Aorta (tissue), 4 donors: ENCODE results near the gene DNAJB8. TPM values are rescaled to one million over a fixed set of nuclear protein-coding genes. Genes with fewer than 3 reads are reported as not detected.

Experiments
- polyA plus RNA-seq, 2 donors: library from polyadenylated mRNA; stranded (reverse); fragments of 200-250 nt; gene quantifications; one replicate each; pipeline ENCODE4 v1.2.3, GENCODE V29; 2013
- total RNA-seq, 2 donors: library from RNA; stranded (reverse); fragmentation: NEBNext Ultra II Directional; extraction: Animal tissue kit (Norgen Biotek cat#: 25700); gene quantifications; one replicate each; pipeline ENCODE4 v1.2.1, GENCODE V29; 2021
- donor health status: healthy with polysubstance abuse.
- donor health status: Bipolar disorder and iron deficiency.
- donor health status: DM: no; HTN: no; CAD: no.
- donor health status: DM: yes; HTN: yes; CAD: no.

The DNAJB8 gene
- total and polyA plus RNA-seq, 4 donors = not detected

Other genes starting within 250 kb of the DNAJB8 start
- 10 to 100 TPM; 12.5 to 39.5 TPM for gene GATA2, start 26.3 kb upstream of the DNAJB8 start, total RNA-seq
- 1 to 10 TPM; 2.1 to 3.4 TPM for gene GATA2, start 26.3 kb upstream of the DNAJB8 start, polyA plus RNA-seq
- 100 to 1,000 TPM; 118 to 133 TPM for gene RPN1, start 183.9 kb upstream of the DNAJB8 start, total RNA-seq
- 10 to 100 TPM; 64.5 to 90.7 TPM for gene RPN1, start 183.9 kb upstream of the DNAJB8 start, polyA plus RNA-seq